OCI-LY7 (cell line): ENCODE results near the gene IQSEC1.

ENCODE experiments used
- EZH2phosphoT487 ChIP-seq: fragments of 200-600 bp; sonication (generic); IDR thresholded peaks from 2 replicates; pipeline ENCODE4 v1.6.1; 2018; ENCODE audit warnings: low read depth, borderline replicate concordance, mild to moderate bottlenecking, mixed run types, antibody characterized with exemption, low read length, moderate library complexity, mixed read lengths
- TF ChIP-seq, protein P1 (sequence below): fragments of 200-600 bp; sonication (generic); conservative IDR thresholded peaks from 2 replicates; pipeline ENCODE4 v1.5.1; 2014; ENCODE audit warnings: mild to moderate bottlenecking, antibody characterized with exemption, low read length, moderate library complexity, mixed read lengths

DNA sequence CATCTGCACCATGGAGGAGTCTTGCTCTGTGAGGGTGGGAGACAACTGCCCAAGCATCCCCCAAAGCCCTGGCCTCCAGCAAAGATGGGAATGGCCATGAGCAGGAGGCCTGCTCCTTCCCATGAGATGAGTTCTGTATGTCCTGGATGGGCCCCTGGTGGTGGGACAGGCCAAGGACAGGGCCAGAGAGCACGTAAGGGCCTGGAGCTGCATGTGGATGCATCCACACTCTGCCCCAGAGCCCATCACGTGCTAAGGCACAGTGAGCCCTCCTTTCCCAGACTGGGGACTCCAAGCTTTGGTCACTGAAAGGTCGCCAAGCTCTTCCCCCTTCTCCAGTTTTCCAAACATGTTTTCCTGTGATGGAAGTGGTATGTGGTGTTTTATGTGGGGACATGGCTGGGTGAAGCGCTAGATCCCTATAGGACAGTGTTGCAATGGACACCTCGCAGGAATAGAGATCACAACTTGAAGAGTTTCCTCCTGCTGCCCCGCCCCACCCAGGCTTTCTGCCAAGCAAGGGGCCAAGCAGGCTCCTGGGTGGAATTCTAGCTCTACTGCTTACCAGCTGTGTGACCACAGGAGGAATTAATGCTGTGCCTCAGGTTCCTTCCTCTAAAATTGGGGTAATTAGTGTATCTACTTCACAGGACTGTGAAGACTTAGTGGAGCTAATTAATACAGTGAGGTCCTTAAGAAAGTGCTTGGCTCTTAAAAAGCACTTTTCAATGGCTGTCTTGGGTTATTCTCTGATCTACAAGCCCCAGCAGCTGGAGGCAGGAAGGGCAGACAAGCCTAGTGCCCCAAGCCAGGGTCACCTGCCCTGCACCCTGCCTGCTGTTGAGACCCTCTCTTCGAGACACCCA, 125.5 kb downstream of the IQSEC1 start:
- TF ChIP-seq, protein P1, sequence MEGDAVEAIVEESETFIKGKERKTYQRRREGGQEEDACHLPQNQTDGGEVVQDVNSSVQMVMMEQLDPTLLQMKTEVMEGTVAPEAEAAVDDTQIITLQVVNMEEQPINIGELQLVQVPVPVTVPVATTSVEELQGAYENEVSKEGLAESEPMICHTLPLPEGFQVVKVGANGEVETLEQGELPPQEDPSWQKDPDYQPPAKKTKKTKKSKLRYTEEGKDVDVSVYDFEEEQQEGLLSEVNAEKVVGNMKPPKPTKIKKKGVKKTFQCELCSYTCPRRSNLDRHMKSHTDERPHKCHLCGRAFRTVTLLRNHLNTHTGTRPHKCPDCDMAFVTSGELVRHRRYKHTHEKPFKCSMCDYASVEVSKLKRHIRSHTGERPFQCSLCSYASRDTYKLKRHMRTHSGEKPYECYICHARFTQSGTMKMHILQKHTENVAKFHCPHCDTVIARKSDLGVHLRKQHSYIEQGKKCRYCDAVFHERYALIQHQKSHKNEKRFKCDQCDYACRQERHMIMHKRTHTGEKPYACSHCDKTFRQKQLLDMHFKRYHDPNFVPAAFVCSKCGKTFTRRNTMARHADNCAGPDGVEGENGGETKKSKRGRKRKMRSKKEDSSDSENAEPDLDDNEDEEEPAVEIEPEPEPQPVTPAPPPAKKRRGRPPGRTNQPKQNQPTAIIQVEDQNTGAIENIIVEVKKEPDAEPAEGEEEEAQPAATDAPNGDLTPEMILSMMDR: no peak
- no peak for TF ChIP-seq EZH2phosphoT487
